ENCODE measurements around the gene CEP192. TPM values are rescaled to one million over a fixed set of nuclear protein-coding genes. Genes with fewer than 3 reads are reported as not detected.

The CEP192 gene
- polyA plus RNA-seq, 3 donors = 3.0 to 29.6 (median 3.7) TPM

- Mint-ChIP-seq H3K4me3 (peak overlapping the region; percentile 96 to 100), H3K4me1 (peaks cover 24% of the 10 kb centered on the region), H3K9me3 (peaks cover 17 to 55% (median 25%) of the 10 kb centered on the region in 7 donors), H3K27me3 (ENCODE audit: low read depth in 3 of 3) (peaks cover 15 to 34% (median 19%) of the 10 kb centered on the region in 3 donors), H3K36me3 (peaks cover 3 to 7% of the 10 kb centered on the region in 2 donors), H3K27ac (peak overlapping the region; percentile 92 to 100 (median 99))
- Histone ChIP-seq H2AFZ (ENCODE audit: insufficient read depth, low read depth, low read length, poor library complexity, severe bottlenecking) (peak overlapping the region; percentile 99), H3K4me3 (replicated peaks in 1 of 3; ENCODE audit: low read depth in 2 of 3, low read length in 3 of 3) (peak overlapping the region; percentile 3 to 95 (median 82)), H3K4me1 (ENCODE audit: control insufficient read depth in 1 of 2, insufficient read depth in 2 of 2, low read length in 2 of 2) (peaks cover 20 to 22% of the 10 kb centered on the region in 2 donors), H3K4me2 (replicated peaks; ENCODE audit: extremely low read depth, low read length, poor library complexity, severe bottlenecking) (peak overlapping the region; percentile 84), H3K9ac (ENCODE audit: insufficient read depth, low read length, poor library complexity, severe bottlenecking) (peak overlapping the region; percentile 15), H3K9me3 (replicated peaks in 1 of 2; ENCODE audit: control insufficient read depth in 1 of 2, insufficient read depth in 1 of 2, low read length in 2 of 2) (peaks cover 12 to 31% of the 10 kb centered on the region in 2 donors), H3K36me3 (replicated peaks in 1 of 2; ENCODE audit: control insufficient read depth in 1 of 2, insufficient read depth in 2 of 2, low read length in 2 of 2) (no peaks in the 10 kb centered on the region), H3K79me2 (ENCODE audit: insufficient read depth, low read length) (no peaks in the 10 kb centered on the region), H3K27ac (ENCODE audit: low read depth in 1 of 2, low read length in 2 of 2) (peak overlapping the region; percentile 78 to 91), H3K27me3 (ENCODE audit: control insufficient read depth in 2 of 2, insufficient read depth in 2 of 2, low read length in 2 of 2) (peaks cover 0 to 18% of the 10 kb centered on the region in 2 donors), H4K20me1 (ENCODE audit: insufficient read depth, low read length) (no peaks in the 10 kb centered on the region)
- no peak for DNase-seq
- TF ChIP-seq, protein P1, sequence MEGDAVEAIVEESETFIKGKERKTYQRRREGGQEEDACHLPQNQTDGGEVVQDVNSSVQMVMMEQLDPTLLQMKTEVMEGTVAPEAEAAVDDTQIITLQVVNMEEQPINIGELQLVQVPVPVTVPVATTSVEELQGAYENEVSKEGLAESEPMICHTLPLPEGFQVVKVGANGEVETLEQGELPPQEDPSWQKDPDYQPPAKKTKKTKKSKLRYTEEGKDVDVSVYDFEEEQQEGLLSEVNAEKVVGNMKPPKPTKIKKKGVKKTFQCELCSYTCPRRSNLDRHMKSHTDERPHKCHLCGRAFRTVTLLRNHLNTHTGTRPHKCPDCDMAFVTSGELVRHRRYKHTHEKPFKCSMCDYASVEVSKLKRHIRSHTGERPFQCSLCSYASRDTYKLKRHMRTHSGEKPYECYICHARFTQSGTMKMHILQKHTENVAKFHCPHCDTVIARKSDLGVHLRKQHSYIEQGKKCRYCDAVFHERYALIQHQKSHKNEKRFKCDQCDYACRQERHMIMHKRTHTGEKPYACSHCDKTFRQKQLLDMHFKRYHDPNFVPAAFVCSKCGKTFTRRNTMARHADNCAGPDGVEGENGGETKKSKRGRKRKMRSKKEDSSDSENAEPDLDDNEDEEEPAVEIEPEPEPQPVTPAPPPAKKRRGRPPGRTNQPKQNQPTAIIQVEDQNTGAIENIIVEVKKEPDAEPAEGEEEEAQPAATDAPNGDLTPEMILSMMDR (IDR thresholded peaks at IDR 0.05) = no peak
- intact Hi-C loops (cut with micrococcal nuclease) = loop anchor here in 1 of 2 donors (5.0 kb wide), 2 partner anchors 146 to 589 kb away; partner anchors contain the start of genes CEP192, FAM210A and RNMT
- WGBS (ENCODE audit: insufficient coverage) = 97% methylated on average over 17 of the region's 21 CpGs
Measured at GRCh38 chr18:13138420-13139139, 147.4 kb downstream of the CEP192 start.

DNA sequence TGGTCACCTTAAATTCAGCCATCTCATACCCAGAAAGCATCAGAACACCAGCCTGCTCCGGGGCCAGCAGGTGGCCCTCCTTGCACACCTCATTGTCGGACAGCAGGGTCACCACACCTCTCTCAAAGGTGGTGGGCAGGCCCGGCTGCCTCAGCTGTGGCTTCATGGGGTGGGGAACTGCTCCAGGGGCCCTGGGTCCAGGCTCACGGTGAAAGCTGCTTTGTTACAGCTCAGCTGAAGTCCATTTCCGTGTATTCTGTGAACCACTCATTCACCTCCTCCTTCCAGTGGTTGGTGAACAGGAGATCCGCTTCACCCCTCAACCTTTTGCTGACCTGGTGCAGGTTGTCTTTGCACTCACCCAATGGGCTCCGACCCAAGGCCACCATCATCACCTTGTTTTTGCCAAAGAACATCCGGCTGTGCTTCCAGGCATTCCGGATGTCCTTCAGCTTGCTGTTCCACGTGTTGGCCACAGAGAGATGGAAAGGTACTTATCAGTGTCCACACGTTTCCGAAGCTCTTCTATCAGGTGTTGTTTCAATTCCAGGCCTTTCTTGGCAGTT, 148.8 kb downstream of the CEP192 start:
- peak overlapping the region in 1 of 7 donors; percentile 2 for H3K27ac Mint-ChIP-seq
- Histone ChIP-seq H3K27me3 (ENCODE audit: control insufficient read depth in 2 of 2, insufficient read depth in 2 of 2, low read length in 2 of 2) (peaks cover 0 to 17% of the 10 kb centered on the region in 2 donors), H3K36me3 (replicated peaks in 1 of 2; ENCODE audit: control insufficient read depth in 1 of 2, insufficient read depth in 2 of 2, low read length in 2 of 2) (no peaks in the 10 kb centered on the region), H3K9ac (ENCODE audit: insufficient read depth, low read length, poor library complexity, severe bottlenecking) (no peak overlapping the region), H3K79me2 (ENCODE audit: insufficient read depth, low read length) (no peaks in the 10 kb centered on the region), H4K20me1 (ENCODE audit: insufficient read depth, low read length) (no peaks in the 10 kb centered on the region), H3K9me3 (replicated peaks in 1 of 2; ENCODE audit: control insufficient read depth in 1 of 2, insufficient read depth in 1 of 2, low read length in 2 of 2) (peaks cover 25 to 33% of the 10 kb centered on the region in 2 donors), H3K4me2 (replicated peaks; ENCODE audit: extremely low read depth, low read length, poor library complexity, severe bottlenecking) (no peak overlapping the region), H3K4me3 (replicated peaks in 1 of 3; ENCODE audit: low read depth in 2 of 3, low read length in 3 of 3) (no peak overlapping the region), H3K27ac (ENCODE audit: low read depth in 1 of 2, low read length in 2 of 2) (no peak overlapping the region), H3K4me1 (ENCODE audit: control insufficient read depth in 1 of 2, insufficient read depth in 2 of 2, low read length in 2 of 2) (peaks cover 20 to 22% of the 10 kb centered on the region in 2 donors), H2AFZ (ENCODE audit: insufficient read depth, low read depth, low read length, poor library complexity, severe bottlenecking) (no peak overlapping the region)
- TF ChIP-seq, protein P1 (IDR thresholded peaks at IDR 0.05) = no peak
- no peak overlapping the region for H3K4me3 Mint-ChIP-seq
- no peak for DNase-seq
- peaks cover 6 to 7% of the 10 kb centered on the region in 2 donors for H3K36me3 Mint-ChIP-seq
- WGBS (ENCODE audit: insufficient coverage) = 94% methylated on average over 10 of the region's 12 CpGs
- peaks cover 15 to 28% (median 16%) of the 10 kb centered on the region in 3 donors for H3K27me3 Mint-ChIP-seq (ENCODE audit: low read depth in 3 of 3)
- peaks cover 24% of the 10 kb centered on the region for H3K4me1 Mint-ChIP-seq
- peaks cover 21 to 54% (median 28%) of the 10 kb centered on the region in 7 donors for H3K9me3 Mint-ChIP-seq
- intact Hi-C loops (cut with micrococcal nuclease) = loop anchor here (5.0 to 10.0 kb wide), 3 partner anchors 145 to 587 kb away; partner anchors contain the start of genes CEP192 (in 2 of the 2), FAM210A (in 1 of the 2) and RNMT (in 1 of the 2)
